Upper lobe of left lung (tissue), 6 donors: ENCODE results near the gene RUFY1. TPM values are rescaled to one million over a fixed set of nuclear protein-coding genes. Genes with fewer than 3 reads are reported as not detected.

Experiments used
- ATAC-seq, 2 donors: fragments of 200-7000 bp; cut with Tn5 transposase; one replicate each; pipeline ENCODE4 v1.9.1; 2022; ENCODE audit warnings: mild to moderate bottlenecking in 2 of 2, moderate library complexity in 2 of 2; ENCODE audit not compliant: low FRiP score in 2 of 2
- DNase-seq, 2 donors: peaks; one replicate each; pipeline ENCODE4 v3.0.0-alpha.2; 2019 to 2020
- H3K27ac ChIP-seq, 4 donors: fragments of 200-600 bp; sonication (generic); one replicate each; pipeline ENCODE4 v1.5.1; 2016 to 2019
- H3K27me3 ChIP-seq, 4 donors: fragments of 200-600 bp; sonication (generic); one replicate each; pipeline ENCODE4 v1.5.1; 2017 to 2019
- H3K36me3 ChIP-seq, 4 donors: fragments of 200-600 bp; sonication (generic); one replicate each; pipeline ENCODE4 v1.5.1; 2016 to 2019
- H3K4me1 ChIP-seq, 4 donors: fragments of 200-600 bp; sonication (generic); one replicate each; pipeline ENCODE4 v1.5.1; 2018 to 2019
- H3K4me3 ChIP-seq, 4 donors: fragments of 200-600 bp; sonication (generic); one replicate each; pipeline ENCODE4 v1.5.1; 2017 to 2019; ENCODE audit warnings: mild to moderate bottlenecking in 2 of 4, moderate library complexity in 1 of 4
- H3K9me3 ChIP-seq, 4 donors: fragments of 200-600 bp; sonication (generic); one replicate each; pipeline ENCODE4 v1.5.1; 2018 to 2019
- CTCF ChIP-seq, 6 experiments: fragments of 450-650 bp in 4 of 6; fragments of 200-600 bp in 2 of 6; sonication (generic) in 2 of 6; IDR thresholded peaks; one replicate each; pipeline ENCODE4 v1.5.1; 2016 to 2019; ENCODE audit warnings: antibody characterized with exemption in 6 of 6
- EP300 ChIP-seq, 4 donors: sonication (generic); formaldehyde crosslinking; IDR thresholded peaks; one replicate each; pipeline ENCODE4 v1.5.1; 2017; ENCODE audit warnings: antibody characterized with exemption in 4 of 4, control low read depth in 2 of 4
- POLR2A ChIP-seq, 4 donors: fragments of 450-650 bp; IDR thresholded peaks; one replicate each; pipeline ENCODE4 v1.5.1; 2016 to 2017; ENCODE audit warnings: antibody characterized with exemption in 4 of 4, mild to moderate bottlenecking in 2 of 4
- POLR2AphosphoS5 ChIP-seq, 2 donors: sonication (generic); formaldehyde crosslinking; IDR thresholded peaks; one replicate each; pipeline ENCODE4 v1.5.1; 2017; ENCODE audit warnings: antibody characterized with exemption in 2 of 2
- WGBS, 2 donors: methylation state at CpG; one replicate each; pipeline ENCODE4 v1.1.5; 2017 to 2018; 5-methylcytosine and 5-hydroxymethylcytosine counted together
- total RNA-seq, 6 donors: library from RNA; depleted of rRNA in 4 of 6; stranded (reverse); fragments of >200 nt in 4 of 6; gene quantifications; one replicate each; pipeline versions ENCODE4 v1.1.0 to v1.2.1, GENCODE V29; 2016 to 2021
- donor health status: DM: no; HTN: no; CAD: no; lungs with moderate emphysema.
- donor health status: DM: no; HTN: yes; CAD: no; lungs with severe emphysema.

Gene RUFY1
- total RNA-seq, 6 donors from 2014 or later, result 42.3 to 128 (median 74.7) TPM

DNA sequence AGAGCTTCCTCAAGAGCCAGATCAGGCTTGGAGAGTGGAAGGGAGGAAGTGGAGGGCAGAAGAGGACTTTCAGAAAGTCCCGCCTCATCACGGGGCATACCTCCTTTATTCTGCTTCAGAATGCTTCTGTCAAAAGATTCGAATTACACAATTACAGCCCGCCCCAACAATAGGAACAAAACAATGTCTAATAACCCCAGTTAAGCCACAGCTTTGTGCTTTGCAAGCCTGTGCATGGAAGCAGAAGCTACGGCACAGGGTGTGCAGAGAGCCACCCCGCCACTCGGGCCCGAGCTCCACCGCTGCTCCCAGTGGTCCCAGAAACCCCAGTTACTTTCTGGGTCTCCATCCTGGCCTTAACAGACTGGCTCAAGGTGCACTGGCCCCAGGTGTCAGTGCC lies 49.6 kb downstream of the RUFY1 start:
- H3K4me3 ChIP-seq, result no peak overlapping the region
- peak; percentile 28 to 73 for DNase-seq
- H3K27me3 ChIP-seq, result no peaks in the 10 kb centered on the region
- peaks cover 13 to 96% (median 78%) of the 10 kb centered on the region in 4 donors for H3K36me3 ChIP-seq
- H3K4me1 ChIP-seq, result peaks cover 0 to 10% (median 0%) of the 10 kb centered on the region in 4 donors
- no peaks in the 10 kb centered on the region for H3K9me3 ChIP-seq
- peak in 1 of 4 donors; percentile 14 for TF ChIP-seq POLR2A (IDR thresholded peaks at IDR 0.05)
- no peak for TF ChIP-seq POLR2AphosphoS5 (IDR thresholded peaks at IDR 0.05)
- ATAC-seq, result peak; percentile 54 to 58
- no peak overlapping the region for H3K27ac ChIP-seq
- 68% methylated on average over 7 to 9 of the region's 9 CpGs for WGBS, 2 donors

- H3K9me3 ChIP-seq, result no peaks in the 10 kb centered on the region
- peaks cover 9 to 96% (median 80%) of the 10 kb centered on the region in 4 donors for H3K36me3 ChIP-seq
- ATAC-seq (no peak), DNase-seq (no peak)
- no peak overlapping the region for H3K27ac ChIP-seq
- H3K27me3 ChIP-seq, result no peaks in the 10 kb centered on the region
- H3K4me1 ChIP-seq, result peaks cover 0 to 10% (median 0%) of the 10 kb centered on the region in 4 donors
- TF ChIP-seq POLR2A (IDR thresholded peaks at IDR 0.05) (no peak), EP300 (IDR thresholded peaks at IDR 0.05) (no peak), POLR2AphosphoS5 (IDR thresholded peaks at IDR 0.05) (no peak), CTCF (IDR thresholded peaks at IDR 0.05) (no peak)
- no peak overlapping the region for H3K4me3 ChIP-seq
- WGBS, 2 donors, result 96 to 98% methylated on average over 14 to 18 of the region's 18 CpGs
Observed at GRCh38 chr5:179601871-179602625, 51.7 kb downstream of the RUFY1 start.

- Histone ChIP-seq H3K27me3 (no peaks in the 10 kb centered on the region), H3K27ac (no peak overlapping the region), H3K4me3 (no peak overlapping the region), H3K36me3 (peaks cover 9 to 96% (median 80%) of the 10 kb centered on the region in 4 donors), H3K4me1 (peaks cover 0 to 10% (median 0%) of the 10 kb centered on the region in 4 donors), H3K9me3 (no peaks in the 10 kb centered on the region)
- no peak for ATAC-seq
- peak in 1 of 2 donors; percentile 34 for DNase-seq
- no peak for TF ChIP-seq POLR2A (IDR thresholded peaks at IDR 0.05)
- no peak for TF ChIP-seq CTCF (IDR thresholded peaks at IDR 0.05)
- TF ChIP-seq POLR2AphosphoS5 (IDR thresholded peaks at IDR 0.05), result no peak
- no peak for TF ChIP-seq EP300 (IDR thresholded peaks at IDR 0.05)
- WGBS, 2 donors, result 95 to 97% methylated on average over 11 to 12 of the region's 12 CpGs
Observed at GRCh38 chr5:179603308-179603707, 53.0 kb downstream of the RUFY1 start.

DNA sequence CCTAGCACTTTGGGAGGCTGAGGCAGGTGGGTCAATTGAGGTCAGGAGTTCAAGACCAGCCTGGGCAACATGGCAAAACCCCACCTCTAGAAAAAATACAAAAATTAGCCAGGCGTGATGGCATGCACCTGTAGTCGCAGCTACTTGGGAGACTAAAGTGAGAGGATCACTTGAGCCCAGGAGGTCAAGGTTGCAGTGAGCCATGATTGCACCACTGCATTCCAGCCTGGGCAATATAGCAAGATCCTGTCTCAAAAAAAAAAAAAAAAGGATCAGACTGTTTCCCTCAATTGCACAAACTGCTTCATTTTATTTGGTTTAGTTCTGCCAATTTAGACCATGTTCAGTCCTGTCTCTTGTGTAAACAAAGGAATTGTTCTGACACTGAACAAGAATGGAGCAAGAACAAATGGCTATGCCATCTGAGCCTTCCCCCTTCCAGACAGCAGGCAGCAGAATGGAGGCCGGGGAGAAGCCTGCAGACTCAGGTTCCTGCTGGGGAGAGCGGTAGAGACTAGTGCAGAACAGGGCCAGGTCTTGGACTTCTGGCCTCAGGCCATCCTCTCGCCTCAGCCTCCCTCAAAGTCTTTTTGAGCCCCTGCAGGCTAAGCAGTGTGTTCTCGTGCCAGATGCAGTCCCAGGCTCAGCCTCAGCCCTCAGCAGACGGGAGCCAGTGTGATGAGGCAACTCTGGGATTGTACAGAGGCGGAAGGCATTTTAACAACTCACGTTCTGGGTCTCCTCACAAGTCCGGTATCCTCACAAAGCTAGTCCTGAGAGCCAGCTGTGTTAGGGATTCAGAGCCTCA lies 54.9 kb downstream of the RUFY1 start:
- WGBS, 2 donors, result 72% methylated on average over 9 to 10 of the region's 10 CpGs
- Histone ChIP-seq H3K36me3 (peaks cover 4 to 95% (median 78%) of the 10 kb centered on the region in 4 donors), H3K4me3 (no peak overlapping the region), H3K27me3 (no peaks in the 10 kb centered on the region), H3K4me1 (peaks cover 0 to 6% (median 0%) of the 10 kb centered on the region in 4 donors), H3K27ac (no peak overlapping the region), H3K9me3 (no peaks in the 10 kb centered on the region)
- no peak for ATAC-seq
- no peak for DNase-seq
- TF ChIP-seq POLR2AphosphoS5 (IDR thresholded peaks at IDR 0.05), result no peak
- no peak for TF ChIP-seq CTCF (IDR thresholded peaks at IDR 0.05)
- TF ChIP-seq EP300 (IDR thresholded peaks at IDR 0.05), result no peak
- no peak for TF ChIP-seq POLR2A (IDR thresholded peaks at IDR 0.05)
